ENCODE measurements around the gene KRTAP12-2.

DNA sequence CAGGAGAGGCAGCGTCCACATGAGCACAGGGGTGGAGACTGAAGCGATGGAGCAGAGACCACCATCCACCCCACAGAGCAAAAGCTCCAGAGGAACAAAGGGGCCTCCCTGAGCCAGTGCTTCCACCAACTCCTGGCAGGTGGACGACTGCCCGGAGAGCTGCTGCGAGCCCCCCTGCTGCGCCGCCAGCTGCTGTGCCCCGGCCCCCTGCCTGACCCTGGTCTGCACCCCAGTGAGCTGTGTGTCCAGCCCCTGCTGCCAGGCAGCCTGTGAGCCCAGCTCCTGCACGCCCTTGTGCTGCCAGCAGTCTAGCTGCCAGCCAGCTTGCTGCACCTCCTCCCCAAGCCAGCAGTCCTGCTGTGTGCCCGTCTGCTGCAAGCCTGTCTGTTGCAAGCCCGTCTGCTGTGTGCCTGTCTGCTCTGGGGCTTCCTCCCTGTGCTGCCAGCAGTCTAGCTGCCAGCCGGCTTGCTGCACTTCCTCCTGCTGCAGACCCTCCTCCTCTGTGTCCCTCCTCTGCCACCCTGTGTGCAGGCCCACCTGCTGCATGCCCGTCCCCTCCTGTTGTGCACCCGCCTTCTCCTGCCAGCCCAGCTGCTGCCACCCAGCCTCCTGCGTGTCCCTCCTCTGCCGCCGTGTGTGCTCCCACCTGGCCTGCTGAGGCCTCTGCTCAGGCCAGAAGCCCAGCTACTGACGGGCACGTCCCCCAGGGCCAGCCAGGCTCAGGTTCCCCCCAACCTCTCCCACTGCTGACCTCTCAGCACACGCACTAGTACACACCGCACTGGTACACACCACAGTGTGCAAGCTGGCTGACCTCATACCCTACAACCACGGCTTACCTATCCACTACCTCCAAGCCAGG is 35.6 kb upstream of the KRTAP12-2 start:
- no peak for TF ChIP-seq ZNF549 (tag by site-specific recombination; IDR thresholded peaks at IDR 0.05)
- no peak for TF ChIP-seq ZSCAN18 (tag by site-specific recombination; IDR thresholded peaks at IDR 0.05)
- TF ChIP-seq ZNF416 (tag by site-specific recombination; IDR thresholded peaks at IDR 0.05) = no peak
- TF ChIP-seq, protein P1, sequence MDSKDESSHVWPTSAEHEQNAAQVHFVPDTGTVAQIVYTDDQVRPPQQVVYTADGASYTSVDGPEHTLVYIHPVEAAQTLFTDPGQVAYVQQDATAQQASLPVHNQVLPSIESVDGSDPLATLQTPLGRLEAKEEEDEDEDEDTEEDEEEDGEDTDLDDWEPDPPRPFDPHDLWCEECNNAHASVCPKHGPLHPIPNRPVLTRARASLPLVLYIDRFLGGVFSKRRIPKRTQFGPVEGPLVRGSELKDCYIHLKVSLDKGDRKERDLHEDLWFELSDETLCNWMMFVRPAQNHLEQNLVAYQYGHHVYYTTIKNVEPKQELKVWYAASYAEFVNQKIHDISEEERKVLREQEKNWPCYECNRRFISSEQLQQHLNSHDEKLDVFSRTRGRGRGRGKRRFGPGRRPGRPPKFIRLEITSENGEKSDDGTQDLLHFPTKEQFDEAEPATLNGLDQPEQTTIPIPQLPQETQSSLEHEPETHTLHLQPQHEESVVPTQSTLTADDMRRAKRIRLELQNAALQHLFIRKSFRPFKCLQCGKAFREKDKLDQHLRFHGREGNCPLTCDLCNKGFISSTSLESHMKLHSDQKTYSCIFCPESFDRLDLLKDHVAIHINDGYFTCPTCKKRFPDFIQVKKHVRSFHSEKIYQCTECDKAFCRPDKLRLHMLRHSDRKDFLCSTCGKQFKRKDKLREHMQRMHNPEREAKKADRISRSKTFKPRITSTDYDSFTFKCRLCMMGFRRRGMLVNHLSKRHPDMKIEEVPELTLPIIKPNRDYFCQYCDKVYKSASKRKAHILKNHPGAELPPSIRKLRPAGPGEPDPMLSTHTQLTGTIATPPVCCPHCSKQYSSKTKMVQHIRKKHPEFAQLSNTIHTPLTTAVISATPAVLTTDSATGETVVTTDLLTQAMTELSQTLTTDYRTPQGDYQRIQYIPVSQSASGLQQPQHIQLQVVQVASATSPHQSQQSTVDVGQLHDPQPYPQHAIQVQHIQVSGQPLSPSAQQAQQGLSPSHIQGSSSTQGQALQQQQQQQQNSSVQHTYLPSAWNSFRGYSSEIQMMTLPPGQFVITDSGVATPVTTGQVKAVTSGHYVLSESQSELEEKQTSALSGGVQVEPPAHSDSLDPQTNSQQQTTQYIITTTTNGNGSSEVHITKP (tag by site-specific recombination; IDR thresholded peaks at IDR 0.05) = no peak
- TF ChIP-seq SCRT2 (tag by site-specific recombination; IDR thresholded peaks at IDR 0.05) = 0 out of 2 replicates have a peak, but pooled peaks have one; percentile 17
- TF ChIP-seq ZNF423 (tag by site-specific recombination; IDR thresholded peaks at IDR 0.05) = no peak
- TF ChIP-seq ZNF501 (tag by site-specific recombination; IDR thresholded peaks at IDR 0.05) = no peak
- TF ChIP-seq, protein P2, sequence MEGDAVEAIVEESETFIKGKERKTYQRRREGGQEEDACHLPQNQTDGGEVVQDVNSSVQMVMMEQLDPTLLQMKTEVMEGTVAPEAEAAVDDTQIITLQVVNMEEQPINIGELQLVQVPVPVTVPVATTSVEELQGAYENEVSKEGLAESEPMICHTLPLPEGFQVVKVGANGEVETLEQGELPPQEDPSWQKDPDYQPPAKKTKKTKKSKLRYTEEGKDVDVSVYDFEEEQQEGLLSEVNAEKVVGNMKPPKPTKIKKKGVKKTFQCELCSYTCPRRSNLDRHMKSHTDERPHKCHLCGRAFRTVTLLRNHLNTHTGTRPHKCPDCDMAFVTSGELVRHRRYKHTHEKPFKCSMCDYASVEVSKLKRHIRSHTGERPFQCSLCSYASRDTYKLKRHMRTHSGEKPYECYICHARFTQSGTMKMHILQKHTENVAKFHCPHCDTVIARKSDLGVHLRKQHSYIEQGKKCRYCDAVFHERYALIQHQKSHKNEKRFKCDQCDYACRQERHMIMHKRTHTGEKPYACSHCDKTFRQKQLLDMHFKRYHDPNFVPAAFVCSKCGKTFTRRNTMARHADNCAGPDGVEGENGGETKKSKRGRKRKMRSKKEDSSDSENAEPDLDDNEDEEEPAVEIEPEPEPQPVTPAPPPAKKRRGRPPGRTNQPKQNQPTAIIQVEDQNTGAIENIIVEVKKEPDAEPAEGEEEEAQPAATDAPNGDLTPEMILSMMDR (tag by site-specific recombination; IDR thresholded peaks at IDR 0.05) = no peak
- TF ChIP-seq, protein P3, sequence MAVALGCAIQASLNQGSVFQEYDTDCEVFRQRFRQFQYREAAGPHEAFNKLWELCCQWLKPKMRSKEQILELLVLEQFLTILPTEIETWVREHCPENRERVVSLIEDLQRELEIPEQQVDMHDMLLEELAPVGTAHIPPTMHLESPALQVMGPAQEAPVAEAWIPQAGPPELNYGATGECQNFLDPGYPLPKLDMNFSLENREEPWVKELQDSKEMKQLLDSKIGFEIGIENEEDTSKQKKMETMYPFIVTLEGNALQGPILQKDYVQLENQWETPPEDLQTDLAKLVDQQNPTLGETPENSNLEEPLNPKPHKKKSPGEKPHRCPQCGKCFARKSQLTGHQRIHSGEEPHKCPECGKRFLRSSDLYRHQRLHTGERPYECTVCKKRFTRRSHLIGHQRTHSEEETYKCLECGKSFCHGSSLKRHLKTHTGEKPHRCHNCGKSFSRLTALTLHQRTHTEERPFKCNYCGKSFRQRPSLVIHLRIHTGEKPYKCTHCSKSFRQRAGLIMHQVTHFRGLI (tag by site-specific recombination; IDR thresholded peaks at IDR 0.05) = no peak
